Endothelial cell of hepatic sinusoid (primary cell): ENCODE data around the gene MAGI1.

ENCODE experiments used
- in situ Hi-C: cut with HindIII; loops from 2 replicates; pipeline ENCODE4 v1.10.0; 2017; ENCODE audit warnings: low sequenced_read_pairs

Gene MAGI1

GRCh38 chr3:65354880-65355279 lies 683.8 kb downstream of the MAGI1 start:
- in situ Hi-C loops, result loop anchor here (5.0 kb wide), 1 partner anchor 32 kb away; no protein-coding TSS in a partner anchor

- in situ Hi-C loops, result loop anchor here (5.0 kb wide), 1 partner anchor 34 kb away; no protein-coding TSS in a partner anchor
These were observed 685.8 kb downstream of the MAGI1 start for GRCh38 chr3:65352951-65353350.

GRCh38 chr3:65351753-65352152 lies 687.0 kb downstream of the MAGI1 start:
- in situ Hi-C loops, result loop anchor here (5.0 kb wide), 1 partner anchor 36 kb away; no protein-coding TSS in a partner anchor

- in situ Hi-C loops, result loop anchor here (5.0 kb wide), 1 partner anchor 36 kb away; no protein-coding TSS in a partner anchor
These were observed 687.8 kb downstream of the MAGI1 start for GRCh38 chr3:65350801-65351476.

- in situ Hi-C loops, result no loop called here
These were observed 690.2 kb downstream of the MAGI1 start for GRCh38 chr3:65348398-65348995.

- in situ Hi-C loops, result no loop called here
These were observed 691.6 kb downstream of the MAGI1 start for GRCh38 chr3:65347166-65347565.

GRCh38 chr3:65344846-65345245 lies 693.9 kb downstream of the MAGI1 start:
- in situ Hi-C loops, result no loop called here

- in situ Hi-C loops, result no loop called here
These were observed 694.3 kb downstream of the MAGI1 start for GRCh38 chr3:65344444-65344843.

GRCh38 chr3:65343736-65344135 lies 695.0 kb downstream of the MAGI1 start:
- in situ Hi-C loops, result no loop called here

GRCh38 chr3:65343026-65343425 lies 695.7 kb downstream of the MAGI1 start:
- in situ Hi-C loops, result no loop called here

GRCh38 chr3:65342084-65342683 lies 696.5 kb downstream of the MAGI1 start:
- in situ Hi-C loops, result no loop called here

GRCh38 chr3:65339192-65339740 lies 699.5 kb downstream of the MAGI1 start:
- in situ Hi-C loops, result no loop called here

- in situ Hi-C loops, result no loop called here
These were observed 700.1 kb downstream of the MAGI1 start for GRCh38 chr3:65338571-65338970.

- in situ Hi-C loops, result no loop called here
These were observed 703.1 kb downstream of the MAGI1 start for GRCh38 chr3:65335587-65335986.

GRCh38 chr3:65334045-65334665 lies 704.6 kb downstream of the MAGI1 start:
- in situ Hi-C loops, result no loop called here

- in situ Hi-C loops, result no loop called here
These were observed 707.0 kb downstream of the MAGI1 start for GRCh38 chr3:65331730-65332129.

- in situ Hi-C loops, result no loop called here
These were observed 708.6 kb downstream of the MAGI1 start for GRCh38 chr3:65330072-65330471.

- in situ Hi-C loops, result no loop called here
These were observed 710.6 kb downstream of the MAGI1 start for GRCh38 chr3:65328148-65328547.

GRCh38 chr3:65326574-65326973 lies 712.1 kb downstream of the MAGI1 start:
- in situ Hi-C loops, result no loop called here

GRCh38 chr3:65322910-65323309 lies 715.8 kb downstream of the MAGI1 start:
- in situ Hi-C loops, result no loop called here

- in situ Hi-C loops, result no loop called here
These were observed 720.5 kb downstream of the MAGI1 start for GRCh38 chr3:65318231-65318630.
